SKM-1 (cell line): Measurements from ENCODE around the gene TLR1.
A peak's percentile ranks its signal among the peaks of the same experiment; 100 is the strongest.

Experiments
- DNase-seq: peaks from one replicate; lab custom pipeline; 2025; ENCODE audit not compliant: unreplicated experiment; lab: John Stamatoyannopoulos, UW

The TLR1 gene, protein sequence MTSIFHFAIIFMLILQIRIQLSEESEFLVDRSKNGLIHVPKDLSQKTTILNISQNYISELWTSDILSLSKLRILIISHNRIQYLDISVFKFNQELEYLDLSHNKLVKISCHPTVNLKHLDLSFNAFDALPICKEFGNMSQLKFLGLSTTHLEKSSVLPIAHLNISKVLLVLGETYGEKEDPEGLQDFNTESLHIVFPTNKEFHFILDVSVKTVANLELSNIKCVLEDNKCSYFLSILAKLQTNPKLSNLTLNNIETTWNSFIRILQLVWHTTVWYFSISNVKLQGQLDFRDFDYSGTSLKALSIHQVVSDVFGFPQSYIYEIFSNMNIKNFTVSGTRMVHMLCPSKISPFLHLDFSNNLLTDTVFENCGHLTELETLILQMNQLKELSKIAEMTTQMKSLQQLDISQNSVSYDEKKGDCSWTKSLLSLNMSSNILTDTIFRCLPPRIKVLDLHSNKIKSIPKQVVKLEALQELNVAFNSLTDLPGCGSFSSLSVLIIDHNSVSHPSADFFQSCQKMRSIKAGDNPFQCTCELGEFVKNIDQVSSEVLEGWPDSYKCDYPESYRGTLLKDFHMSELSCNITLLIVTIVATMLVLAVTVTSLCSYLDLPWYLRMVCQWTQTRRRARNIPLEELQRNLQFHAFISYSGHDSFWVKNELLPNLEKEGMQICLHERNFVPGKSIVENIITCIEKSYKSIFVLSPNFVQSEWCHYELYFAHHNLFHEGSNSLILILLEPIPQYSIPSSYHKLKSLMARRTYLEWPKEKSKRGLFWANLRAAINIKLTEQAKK

DNA sequence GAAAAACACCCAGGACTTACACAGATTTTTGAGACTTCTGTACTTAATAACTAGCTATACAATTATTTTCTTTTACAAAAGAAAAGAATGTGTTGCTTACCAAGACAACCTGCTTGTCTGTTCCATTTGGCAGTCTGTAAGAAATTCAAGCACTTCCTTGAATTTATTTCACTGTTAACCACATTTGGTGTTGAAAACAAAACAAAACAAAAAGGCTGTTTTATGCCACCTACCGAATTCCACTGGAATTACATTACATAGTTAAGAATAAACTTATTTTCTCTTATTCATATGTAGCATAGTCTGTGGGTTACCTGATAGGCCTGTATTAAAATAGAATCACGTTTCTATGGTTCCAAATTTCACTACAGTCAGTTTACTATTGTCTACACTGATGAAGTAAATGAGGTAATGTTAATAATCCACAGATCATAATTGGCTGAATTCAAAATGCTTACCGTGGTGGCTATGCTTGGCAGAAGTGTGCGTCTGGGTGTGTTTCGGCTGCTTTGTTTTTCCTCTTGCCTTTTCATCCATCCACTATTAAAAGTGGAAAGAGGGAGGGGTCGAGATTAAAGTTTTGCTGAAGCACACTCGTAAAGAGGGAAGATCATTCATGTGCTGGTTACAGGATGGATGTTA is at the start of gene TLR1:
TSS of gene TLR1 (minus strand) at position 138 of the 642 bp plus-strand sequence. CDS start 5,960 bp downstream, outside the sequence.
- peak; percentile 51 for DNase-seq

DNA sequence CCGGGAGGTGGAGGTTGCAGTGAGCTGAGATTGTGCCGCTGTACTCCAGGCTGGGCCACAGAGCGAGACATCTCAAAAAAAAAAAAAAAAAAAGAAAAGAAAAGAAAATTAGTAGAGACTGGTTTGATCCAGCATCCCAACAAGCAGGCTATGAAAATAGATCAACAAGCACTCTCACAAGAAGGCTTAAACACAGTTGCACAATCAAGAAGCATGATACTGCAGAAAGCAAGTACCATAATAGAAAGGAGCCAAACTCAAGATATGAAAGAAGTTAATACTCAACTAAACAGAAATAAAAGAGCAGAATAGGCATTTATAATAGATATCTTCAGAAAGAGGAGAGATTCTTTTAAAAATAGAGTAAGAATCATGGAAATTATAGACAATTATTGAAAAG is 41.4 kb upstream of the TLR1 start:
- no peak for DNase-seq

DNA sequence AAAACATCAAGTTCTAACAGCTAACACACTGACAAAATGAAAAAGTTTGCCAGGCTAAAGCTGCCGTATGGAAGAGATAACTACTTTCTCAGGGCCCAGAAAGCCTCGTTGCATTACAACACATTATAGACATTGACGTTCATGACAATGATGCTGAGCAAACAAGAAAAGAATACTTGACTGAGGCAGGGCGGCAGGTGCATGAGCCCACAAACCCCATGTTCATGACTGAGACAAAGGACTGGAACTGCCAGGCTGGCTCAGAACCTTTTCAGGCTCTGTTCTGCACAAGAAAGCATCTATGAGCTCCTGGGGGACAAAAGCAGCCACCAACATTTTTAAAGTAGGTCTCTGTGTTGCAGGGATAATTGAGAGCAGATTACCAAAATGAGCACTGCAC is 38.4 kb upstream of the TLR1 start:
- DNase-seq: no peak

DNA sequence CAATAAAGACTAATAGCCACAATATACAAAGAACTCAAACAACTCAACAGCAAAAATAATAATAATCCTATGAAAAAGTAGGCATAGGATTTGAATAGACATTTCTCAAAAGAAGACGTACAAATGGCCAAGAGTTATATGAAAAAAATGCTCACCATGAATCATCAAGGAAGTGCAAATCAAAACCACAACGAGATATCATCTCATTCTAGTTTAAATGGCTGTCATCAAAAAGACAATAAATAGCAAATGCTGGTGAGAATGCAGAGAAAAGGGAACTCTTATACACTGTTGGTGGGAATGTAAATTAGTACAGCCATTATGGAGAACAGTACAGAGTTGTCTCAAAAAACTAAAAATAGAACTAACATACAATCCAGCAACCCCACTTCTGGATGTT is 33.3 kb upstream of the TLR1 start:
- no peak for DNase-seq

DNA sequence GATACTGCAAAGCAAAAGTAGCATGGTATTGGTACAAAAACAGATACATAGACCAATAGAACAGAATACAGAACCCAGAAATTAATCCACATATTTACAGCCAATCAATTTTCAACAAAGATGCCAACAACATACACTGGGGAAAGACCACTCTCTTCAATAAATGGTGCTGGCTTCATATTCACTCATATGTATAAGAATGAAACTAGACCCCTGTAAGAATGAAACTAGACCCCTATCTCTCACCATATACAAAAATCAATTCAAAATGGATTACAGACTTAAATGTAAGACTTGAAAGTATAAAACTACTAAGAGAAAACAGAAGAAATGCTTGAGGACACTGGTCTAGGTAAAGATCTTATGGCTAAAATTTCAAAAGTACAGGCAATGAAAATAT is 32.7 kb upstream of the TLR1 start:
- DNase-seq: no peak

DNA sequence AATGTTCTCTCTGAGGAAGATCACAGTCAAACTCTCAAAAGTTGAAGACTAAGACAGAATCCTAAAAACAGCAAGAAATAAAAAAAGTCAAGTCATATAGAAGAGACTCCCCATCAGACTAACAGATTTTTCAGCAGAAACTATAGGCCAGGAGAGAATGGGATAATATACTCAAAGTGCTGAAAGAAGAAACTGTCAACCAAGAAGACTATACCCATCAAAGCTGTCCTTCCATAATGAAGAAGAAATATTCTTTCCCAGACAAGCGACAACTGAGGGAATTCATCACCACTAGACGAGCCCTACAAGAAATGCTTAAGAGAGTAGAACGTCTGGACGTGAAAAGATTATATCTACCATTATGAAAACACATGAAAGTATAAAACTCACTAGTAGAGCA is 30.0 kb upstream of the TLR1 start:
- DNase-seq: no peak

DNA sequence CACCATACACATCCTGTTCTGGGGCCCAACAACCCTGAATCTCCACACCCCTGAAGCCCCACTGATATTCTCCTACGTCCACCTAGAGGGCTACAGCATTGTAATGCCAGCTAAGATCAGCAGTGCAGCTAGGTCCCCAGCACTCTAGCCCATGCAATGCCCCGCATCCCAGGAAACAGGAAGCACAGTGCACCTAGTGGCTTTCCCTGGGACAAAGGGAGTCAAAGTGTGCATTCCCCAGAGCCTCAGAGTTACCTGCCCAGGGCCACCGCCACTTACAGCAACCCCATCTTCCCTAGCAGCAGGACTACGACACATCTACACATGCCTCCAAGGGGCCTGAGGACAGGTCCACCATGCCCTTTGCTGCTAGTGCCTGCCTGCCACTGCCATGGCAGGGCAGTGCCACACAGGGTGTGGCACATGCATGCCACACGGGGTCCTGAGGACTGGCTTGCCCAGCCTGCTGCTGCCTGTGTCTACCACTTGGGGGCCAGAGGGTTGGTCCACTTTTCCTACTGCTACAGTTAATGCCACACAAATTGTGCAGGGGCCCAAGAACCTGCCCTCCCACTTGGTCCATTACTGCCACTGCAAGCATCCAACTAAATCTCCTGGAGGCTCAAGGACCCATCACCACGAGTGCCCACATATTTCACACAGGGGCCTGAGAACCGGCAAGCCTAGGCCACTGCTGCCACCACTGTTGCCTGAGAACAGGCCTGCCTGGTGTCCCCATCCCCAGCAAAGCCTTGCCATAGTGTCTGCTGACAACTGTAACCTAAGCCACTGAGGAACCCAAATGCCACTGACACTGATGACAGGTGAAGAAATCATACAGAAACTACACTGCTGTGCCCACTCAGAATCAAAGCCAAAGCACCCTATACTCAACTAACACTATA is 28.3 kb upstream of the TLR1 start:
- no peak for DNase-seq

DNA sequence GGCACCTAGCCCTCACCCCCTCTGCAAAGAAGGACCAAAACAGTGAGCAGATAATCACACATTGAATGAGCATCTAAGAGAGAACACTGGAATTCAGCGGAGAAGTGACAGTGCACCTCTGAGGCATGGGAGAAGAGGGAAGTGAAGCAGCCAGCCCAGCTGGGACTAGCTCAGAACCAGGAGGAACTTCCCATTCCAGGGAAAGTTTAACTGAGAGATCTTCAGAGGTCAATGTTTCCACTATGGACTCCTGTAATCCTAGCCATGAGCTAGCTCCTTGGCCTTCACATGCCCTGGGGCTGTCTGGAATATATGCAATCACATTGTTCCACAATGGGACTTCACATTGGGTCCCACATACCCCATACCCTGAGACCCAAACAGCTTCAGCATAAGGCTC is 27.6 kb upstream of the TLR1 start:
- no peak for DNase-seq

DNA sequence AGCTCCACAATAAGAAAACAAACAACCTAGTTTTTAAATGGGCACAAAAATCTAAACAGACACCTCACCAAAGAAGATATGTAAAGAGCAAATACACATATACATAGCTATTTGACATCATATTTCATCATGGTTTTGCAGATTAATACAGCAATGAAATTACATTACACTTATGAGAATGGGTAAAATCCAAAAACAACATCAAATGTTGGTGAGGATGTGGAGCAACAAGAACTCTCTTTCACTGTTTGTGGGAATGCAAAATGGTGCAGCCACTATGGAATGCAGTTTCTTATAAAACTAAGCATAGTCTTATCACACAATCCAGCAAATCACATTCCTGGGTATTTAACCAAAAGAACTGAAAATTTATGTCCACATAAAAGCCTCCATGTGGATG is 27.1 kb upstream of the TLR1 start:
- no peak for DNase-seq

DNA sequence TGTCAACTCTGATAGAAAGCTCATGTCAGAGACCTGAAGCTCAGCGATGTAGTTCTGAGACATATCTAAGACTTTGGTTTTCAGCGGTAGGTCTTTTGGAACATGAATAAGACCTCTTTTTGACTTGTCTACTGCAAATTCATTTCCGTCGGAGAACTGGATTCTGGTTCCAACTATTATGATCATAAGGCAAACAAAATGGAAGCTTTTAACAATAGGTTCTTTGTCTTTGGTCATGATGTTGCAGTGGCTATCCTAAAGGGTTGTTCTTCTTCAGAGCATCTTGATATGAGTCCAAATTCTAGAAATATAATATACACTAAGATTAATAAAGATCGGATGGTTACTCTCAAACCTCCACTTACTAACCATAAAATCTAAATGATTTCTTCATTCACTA is 24.6 kb upstream of the TLR1 start:
- DNase-seq: no peak

DNA sequence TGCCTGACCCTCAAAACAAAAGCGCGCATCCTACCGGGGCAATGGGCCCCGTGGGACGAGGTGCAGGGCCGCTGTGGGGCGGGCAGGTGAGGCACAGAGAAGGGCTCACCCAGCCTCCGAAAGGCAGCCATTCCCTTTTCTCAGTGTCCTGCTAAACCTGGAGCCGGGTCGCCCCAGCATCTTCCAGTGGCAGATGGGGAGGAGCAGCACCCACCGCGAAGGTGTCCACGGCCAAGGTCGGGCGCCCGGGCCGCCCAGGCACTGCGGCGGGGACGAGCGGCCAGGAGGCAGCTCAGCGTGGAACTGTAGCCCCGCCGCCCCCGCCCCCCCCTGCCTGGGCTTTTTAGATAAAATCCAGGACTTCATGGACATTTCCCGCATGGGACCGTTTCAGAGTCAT is 19.2 kb upstream of the TLR1 start:
- DNase-seq: no peak

DNA sequence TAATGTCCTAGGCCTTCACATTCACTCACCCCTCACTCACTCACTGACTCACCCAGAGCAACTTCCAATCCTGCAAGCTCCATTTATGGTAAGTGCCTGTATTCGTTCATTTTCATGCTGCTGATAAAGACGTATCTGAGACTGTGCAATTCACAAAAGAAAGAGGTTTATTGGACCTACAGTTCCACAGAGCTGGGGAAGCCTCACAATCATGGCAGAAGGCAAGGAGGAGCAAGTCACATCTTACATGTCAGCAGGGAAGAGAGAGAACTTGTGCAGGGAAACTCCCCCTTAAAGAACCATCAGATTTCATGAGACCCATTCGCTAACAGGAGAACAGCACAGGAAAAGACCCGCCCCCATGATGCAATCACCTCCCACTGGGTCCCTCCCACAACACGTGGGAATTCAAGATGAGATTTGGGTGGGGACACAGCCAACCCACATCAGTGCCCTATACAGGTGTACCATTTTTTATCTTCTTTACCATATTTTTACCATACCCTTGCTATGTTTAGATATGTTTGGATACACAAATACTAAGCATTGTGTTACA is 18.2 kb upstream of the TLR1 start:
- DNase-seq: no peak

DNA sequence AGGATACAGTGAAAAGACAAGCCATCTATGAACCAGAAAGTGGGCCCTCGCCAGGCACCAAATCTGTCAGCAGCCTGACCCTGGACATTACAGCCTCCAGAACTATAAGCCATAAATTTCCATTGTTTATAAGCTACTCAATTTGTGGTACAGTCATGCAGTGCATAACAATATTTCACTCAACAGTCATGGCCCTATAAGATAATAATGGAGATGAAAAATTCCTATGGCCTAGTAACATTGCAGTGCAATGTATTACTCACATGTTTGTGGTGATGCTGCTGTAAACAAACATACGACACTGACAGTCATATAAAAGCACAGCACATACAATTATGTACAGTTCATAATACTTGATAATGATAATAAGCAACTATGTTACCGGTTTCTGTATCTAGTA is 17.1 kb upstream of the TLR1 start:
- DNase-seq: no peak

DNA sequence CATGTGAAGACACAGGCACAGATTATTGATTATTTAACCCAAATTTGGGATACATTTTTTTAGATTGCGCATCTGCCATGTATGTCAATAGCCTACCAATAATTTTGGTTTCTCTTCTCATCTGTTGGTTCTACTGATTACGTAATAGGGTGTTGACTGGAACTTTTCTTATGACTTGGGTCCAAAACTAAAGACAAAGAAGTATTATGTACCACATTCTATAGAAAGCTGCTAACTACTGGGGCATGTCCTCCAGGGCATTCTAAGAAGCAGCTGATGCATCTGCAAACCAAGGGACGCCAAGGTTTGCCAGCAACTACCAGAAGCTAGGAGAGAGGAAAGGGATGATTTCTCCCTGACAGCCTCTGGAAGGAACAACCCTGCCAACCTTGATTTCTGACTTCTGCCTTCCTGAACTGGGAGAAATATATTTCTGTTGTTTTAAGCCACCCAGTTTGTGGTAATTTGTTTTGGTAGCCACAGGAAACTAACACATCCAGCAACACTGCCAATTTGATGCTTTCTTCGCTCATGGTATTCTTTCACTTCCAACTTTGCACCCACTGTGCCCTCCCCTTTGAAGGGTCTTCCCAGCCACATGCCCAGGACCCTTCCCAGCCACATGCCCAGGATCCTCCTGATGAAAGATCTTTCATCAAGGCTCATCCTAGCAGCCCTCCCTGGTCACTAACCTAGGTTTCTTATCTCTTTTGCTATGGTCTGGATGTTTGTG is 15.9 kb upstream of the TLR1 start:
- DNase-seq: no peak

DNA sequence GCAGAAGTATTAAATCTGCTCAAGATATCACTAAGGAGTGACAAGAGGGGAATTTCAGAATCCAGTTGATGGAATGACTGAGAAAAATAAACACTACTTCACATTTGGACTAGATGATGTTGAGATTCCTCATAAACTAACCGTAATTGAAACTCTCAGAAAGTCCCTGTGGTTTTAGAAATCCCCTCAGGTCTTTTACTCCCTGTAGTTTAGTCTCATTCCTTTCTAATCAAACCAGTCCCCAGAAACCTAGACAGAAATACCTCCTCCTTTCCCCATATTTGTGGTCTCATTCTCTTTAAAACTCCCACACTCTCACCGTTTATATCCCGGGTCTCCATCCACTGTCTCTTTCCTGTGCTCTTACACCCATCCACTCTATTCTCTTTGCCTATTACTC is 15.0 kb upstream of the TLR1 start:
- DNase-seq: no peak

DNA sequence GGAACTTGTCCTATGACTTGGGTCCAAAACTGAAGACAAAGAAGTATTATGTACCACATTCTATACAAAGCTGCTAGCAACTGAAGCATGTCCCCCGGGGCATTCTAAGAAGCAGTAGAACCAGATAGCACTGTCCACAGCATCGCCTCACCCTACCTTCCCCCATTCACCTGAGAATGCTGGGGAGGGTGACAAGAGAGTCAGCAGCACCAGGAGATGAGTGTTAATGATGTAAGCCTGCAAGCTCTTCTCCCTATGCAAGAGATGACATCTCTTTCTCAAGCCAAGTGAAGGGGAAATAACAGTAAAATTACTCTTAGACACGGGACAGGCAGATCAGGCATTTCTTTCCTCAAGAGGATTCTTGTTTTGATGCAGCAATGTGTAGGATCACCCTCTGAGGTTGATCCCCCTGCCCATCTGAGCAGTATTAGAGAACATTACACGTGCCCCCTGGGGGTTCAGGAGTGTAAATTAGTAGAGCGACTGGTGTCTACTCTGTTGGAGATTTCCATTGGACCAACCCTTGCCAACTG is 13.9 kb upstream of the TLR1 start:
- DNase-seq: no peak

DNA sequence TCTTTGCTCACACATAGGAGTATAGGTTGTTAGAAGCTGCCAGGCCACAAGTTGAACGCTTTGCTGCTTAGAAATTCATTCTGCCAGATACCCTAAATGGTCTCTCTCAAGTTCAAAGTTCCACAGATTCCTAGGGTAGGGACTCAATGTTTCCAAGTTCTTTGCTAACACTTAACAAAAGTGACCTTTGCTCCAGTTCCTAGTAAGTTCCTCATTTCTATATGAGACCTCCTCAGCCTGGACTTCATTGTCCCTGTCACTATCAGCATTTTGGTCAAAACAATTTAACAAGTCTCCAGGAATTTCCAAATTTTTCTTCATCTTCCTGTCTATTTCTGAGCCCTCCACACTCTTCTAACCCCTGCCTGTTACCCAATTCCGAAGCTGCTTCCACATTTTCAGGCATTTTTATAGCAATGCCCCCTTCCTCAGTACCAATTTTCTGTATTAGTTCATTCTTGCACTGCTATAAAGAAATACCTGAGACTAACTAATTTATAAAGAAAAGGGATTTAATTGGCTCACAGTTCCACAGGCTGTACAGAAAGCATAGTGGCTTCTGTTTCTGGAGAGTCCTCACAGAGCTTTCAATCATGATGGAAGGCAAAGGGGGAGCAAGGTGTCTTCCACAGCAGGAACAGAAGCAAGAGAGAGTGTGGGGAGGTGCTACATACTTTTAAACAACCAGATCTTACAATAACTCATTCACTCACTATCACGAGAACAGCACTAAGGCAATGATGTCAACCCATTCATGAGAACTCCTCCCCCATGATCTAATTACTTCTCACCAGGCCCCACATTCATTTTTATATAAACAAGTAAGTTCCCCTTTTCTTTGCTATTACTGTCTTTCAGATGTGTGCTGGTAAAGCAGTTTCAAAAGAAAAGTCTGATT is 11.5 kb upstream of the TLR1 start:
- peak; percentile 55 for DNase-seq

DNA sequence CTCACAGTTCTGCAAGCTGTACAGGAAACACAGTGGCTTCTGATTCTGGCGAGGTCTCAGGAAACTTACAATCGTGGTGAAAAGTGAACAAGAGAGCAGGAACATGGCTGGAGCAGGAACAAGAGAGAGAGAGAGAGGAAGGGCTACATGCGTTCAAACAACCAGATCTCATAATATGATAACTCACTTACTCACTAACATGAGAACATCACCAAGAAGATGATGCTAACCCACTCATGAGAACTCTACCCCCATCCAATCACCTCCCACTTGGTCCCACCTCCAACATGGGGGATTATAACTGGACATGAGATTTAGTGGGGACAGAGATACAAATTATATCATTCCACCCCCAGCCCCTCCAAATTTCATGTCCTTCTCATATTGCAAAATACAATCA is 9.8 kb upstream of the TLR1 start:
- no peak for DNase-seq

DNA sequence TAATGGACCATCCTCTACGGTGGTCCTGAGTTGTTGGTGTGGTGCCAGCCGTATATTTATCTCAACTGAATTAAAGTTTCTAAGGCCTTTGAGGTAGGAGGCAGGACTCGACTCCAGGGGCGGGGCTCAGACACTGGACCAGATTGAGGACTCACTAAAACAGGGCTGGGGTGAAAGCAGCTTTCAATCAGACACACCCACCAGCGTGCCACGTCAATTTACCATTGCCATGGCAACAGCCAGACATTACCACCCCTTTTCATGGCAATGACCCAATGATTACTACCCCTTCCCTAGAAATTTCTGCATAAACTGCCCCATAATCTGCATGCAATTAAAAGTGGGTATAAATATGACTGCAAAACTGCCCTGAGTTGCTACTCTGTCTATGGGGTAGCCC is 6.7 kb upstream of the TLR1 start:
- DNase-seq: no peak
